Measurements from ENCODE around the gene IL17D. TPM values are rescaled to one million over a fixed set of nuclear protein-coding genes. Genes with fewer than 3 reads are reported as not detected.

IL17D gene
- total RNA-seq, 4 donors from 2014 or later: 2.4 to 3.9 TPM; not detected in 2

DNA sequence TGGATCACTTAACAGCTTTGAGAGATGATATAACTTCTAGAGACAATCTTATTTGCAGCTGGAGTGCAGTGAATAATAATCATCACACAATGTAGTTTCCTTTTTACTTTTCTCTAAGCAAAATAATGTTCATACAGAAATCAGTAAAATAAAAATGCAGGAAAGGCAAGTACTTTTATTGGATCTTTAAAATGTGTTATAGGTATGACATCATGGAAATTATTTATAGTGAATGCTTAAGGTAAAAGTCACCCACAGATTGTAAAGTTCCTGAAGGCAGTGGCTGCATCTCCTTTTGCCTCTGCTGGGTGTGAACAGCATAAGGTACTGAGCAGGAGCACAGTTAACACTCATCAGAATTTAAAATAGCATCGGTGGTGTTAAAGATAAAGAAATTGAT lies 17.3 kb upstream of the IL17D start:
- no peaks in the 10 kb centered on the region for H3K9me3 ChIP-seq
- TF ChIP-seq POLR2A (IDR thresholded peaks at IDR 0.05): no peak
- TF ChIP-seq, protein P1, sequence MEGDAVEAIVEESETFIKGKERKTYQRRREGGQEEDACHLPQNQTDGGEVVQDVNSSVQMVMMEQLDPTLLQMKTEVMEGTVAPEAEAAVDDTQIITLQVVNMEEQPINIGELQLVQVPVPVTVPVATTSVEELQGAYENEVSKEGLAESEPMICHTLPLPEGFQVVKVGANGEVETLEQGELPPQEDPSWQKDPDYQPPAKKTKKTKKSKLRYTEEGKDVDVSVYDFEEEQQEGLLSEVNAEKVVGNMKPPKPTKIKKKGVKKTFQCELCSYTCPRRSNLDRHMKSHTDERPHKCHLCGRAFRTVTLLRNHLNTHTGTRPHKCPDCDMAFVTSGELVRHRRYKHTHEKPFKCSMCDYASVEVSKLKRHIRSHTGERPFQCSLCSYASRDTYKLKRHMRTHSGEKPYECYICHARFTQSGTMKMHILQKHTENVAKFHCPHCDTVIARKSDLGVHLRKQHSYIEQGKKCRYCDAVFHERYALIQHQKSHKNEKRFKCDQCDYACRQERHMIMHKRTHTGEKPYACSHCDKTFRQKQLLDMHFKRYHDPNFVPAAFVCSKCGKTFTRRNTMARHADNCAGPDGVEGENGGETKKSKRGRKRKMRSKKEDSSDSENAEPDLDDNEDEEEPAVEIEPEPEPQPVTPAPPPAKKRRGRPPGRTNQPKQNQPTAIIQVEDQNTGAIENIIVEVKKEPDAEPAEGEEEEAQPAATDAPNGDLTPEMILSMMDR (IDR thresholded peaks at IDR 0.05): no peak
- peaks cover 0 to 7% (median 0%) of the 10 kb centered on the region in 3 donors for H3K36me3 ChIP-seq
- no peak overlapping the region for H3K4me3 ChIP-seq
- no peak overlapping the region for H3K27ac ChIP-seq
- no peaks in the 10 kb centered on the region for H3K27me3 ChIP-seq
- no peaks in the 10 kb centered on the region for H3K4me1 ChIP-seq
- DNase-seq: no peak

DNA sequence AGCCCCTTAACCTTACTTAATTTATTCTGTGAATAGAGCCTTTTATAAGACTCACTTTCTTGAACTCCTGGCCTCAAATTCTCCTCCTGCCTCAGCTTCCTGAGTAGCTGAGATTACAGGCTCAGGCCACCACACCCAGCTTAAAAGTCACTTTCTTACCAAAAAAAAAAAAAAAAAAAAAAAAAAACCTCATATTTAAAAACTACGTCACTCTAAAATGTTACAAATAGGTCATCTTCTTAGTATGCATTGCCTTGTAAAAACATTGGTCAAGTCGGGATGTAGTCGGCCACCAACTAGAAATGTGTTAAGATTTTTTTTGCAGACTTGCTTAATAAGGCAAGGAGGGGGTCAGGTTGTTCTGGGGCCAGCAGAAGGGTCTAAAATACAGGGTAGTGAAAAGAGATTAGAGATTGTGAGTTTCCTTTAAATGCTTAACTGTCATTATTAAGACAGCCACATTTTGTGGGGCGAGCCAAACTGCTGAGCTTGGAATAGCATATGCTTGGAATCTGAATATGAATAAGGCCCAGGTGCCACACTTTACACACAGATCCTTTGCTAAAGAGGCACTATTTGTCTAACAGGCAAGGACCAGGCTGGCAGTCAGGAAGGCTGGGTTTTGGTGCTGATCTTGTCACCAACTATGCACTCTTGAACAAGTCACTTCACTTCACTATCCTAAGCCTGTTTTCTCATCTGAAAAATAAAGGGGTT lies 16.5 kb upstream of the IL17D start:
- Histone ChIP-seq H3K4me1 (no peaks in the 10 kb centered on the region), H3K36me3 (peaks cover 0 to 13% (median 0%) of the 10 kb centered on the region in 3 donors), H3K27me3 (no peaks in the 10 kb centered on the region), H3K4me3 (no peak overlapping the region), H3K9me3 (no peaks in the 10 kb centered on the region), H3K27ac (no peak overlapping the region)
- TF ChIP-seq, protein P1 (IDR thresholded peaks at IDR 0.05): no peak
- no peak for TF ChIP-seq POLR2A (IDR thresholded peaks at IDR 0.05)
- DNase-seq: no peak

DNA sequence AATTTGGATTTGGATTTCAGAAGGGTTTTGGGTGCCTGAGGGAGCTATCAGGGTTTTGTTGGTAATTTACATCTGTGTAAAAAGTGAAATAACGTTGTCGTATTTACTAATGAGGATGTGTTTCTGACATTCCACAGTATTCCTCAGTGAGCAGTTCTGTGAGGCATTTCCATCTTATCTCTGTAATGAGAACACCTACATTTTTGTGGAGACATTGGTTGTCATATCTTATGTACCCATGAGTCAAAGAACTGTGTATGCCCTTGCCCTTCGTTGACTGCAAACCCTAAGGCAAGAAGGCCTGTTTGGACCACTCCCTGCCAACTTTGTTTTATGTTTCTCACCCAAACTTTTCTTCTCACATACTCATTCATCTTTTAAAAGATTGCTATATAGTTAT lies 14.2 kb upstream of the IL17D start:
- no peaks in the 10 kb centered on the region for H3K9me3 ChIP-seq
- no peak overlapping the region for H3K27ac ChIP-seq

DNA sequence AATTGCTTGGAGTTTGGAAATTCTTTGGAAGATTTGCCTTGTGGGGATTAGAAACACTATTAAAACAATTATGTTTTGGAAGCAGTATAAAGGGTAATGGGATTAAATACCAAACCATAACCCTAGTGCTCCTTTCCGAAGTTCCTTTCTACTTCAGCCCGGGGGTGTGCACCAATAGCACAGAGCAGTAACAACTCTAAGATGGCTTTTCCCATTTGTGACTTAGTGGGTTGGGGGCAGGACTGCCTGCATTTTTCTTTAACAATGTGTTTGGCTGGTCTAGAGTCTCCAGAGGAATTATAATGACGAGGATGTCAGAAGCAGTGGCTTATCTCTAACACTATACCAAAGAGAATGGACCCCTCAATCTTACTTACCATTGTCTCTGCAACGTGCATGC lies 11.9 kb upstream of the IL17D start:
- no peak for TF ChIP-seq POLR2A (IDR thresholded peaks at IDR 0.05)
- TF ChIP-seq, protein P1 (IDR thresholded peaks at IDR 0.05): no peak
- no peak overlapping the region for H3K27ac ChIP-seq
- no peak overlapping the region for H3K4me3 ChIP-seq
- H3K9me3 ChIP-seq: no peaks in the 10 kb centered on the region
- H3K27me3 ChIP-seq: no peaks in the 10 kb centered on the region
- H3K4me1 ChIP-seq: no peaks in the 10 kb centered on the region
- peaks cover 0 to 13% (median 0%) of the 10 kb centered on the region in 3 donors for H3K36me3 ChIP-seq
- DNase-seq: no peak

More for the DNA sequence above, 14.2 kb upstream of the IL17D start:
- TF ChIP-seq POLR2A (IDR thresholded peaks at IDR 0.05): no peak
- TF ChIP-seq, protein P1 (IDR thresholded peaks at IDR 0.05): no peak
- no peaks in the 10 kb centered on the region for H3K4me1 ChIP-seq
- no peak for DNase-seq
- H3K27me3 ChIP-seq: no peaks in the 10 kb centered on the region
- H3K4me3 ChIP-seq: no peak overlapping the region
- peaks cover 0 to 13% (median 0%) of the 10 kb centered on the region in 3 donors for H3K36me3 ChIP-seq

DNA sequence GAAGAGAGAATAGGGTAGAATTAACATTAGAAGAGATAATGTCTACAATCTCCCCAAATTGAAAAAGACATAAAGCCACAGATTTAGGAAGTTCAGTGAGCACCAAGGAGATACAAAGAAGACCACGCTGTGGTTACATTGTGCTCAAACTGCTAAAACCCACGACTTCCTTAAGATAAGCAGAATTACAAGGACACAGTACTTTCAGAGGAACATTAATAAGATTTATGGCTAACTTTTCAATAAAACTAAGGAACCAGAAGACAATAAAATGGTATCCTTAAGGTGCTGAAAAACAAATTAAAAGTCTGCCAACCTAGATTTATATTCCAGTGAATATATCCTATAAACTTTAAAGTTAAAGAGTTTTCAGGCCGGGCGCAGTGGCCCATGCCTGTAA lies 7.4 kb upstream of the IL17D start:
- Histone ChIP-seq H3K27me3 (no peaks in the 10 kb centered on the region), H3K9me3 (no peaks in the 10 kb centered on the region), H3K36me3 (peaks cover 0 to 7% (median 0%) of the 10 kb centered on the region in 3 donors), H3K4me1 (no peaks in the 10 kb centered on the region), H3K27ac (no peak overlapping the region), H3K4me3 (no peak overlapping the region)
- DNase-seq: no peak
- no peak for TF ChIP-seq POLR2A (IDR thresholded peaks at IDR 0.05)
- TF ChIP-seq, protein P1 (IDR thresholded peaks at IDR 0.05): no peak
